SK-N-SH (cell line): ENCODE data around the gene KRTAP5-3. TPM values are rescaled to one million over a fixed set of nuclear protein-coding genes. Genes with fewer than 3 reads are reported as not detected.

Experiments
- CTCF ChIA-PET: fragments of 300-600, 350-600 bp; formaldehyde crosslinking; extraction: SDS; loops from one replicate; lab custom pipeline; 2021; lab: Yijun Ruan, JAX
- POLR2A ChIA-PET: fragments of 350-600 bp; sonication (Branson Sonifier 250); formaldehyde crosslinking; extraction: SDS; loops from one replicate; lab custom pipeline; 2020; ENCODE audit warnings: antibody characterized with exemption, inconsistent platforms; lab: Yijun Ruan, JAX
- DNase-seq: peaks from one replicate; pipeline ENCODE4 v3.0.0; 2012
- H2AFZ ChIP-seq: fragments of 200-600 bp; sonication (generic); 2 replicates; pipeline ENCODE4 v1.8.1; 2016; ENCODE audit warnings: antibody characterized with exemption, mild to moderate bottlenecking, low read depth
- H3F3A ChIP-seq: fragments of 200-600 bp; sonication (generic); replicated peaks from 2 replicates; pipeline ENCODE3; 2016; ENCODE audit warnings: antibody characterized with exemption, mild to moderate bottlenecking; ENCODE audit not compliant: insufficient read depth
- H3K27ac ChIP-seq, 2 experiments: fragments of 200-500 bp in 1 of 2; fragments of 200-600 bp in 1 of 2; sonication (Bioruptor generic) in 1 of 2; sonication (generic), shearing (Covaris generic) in 1 of 2; 2 replicates each; pipeline versions ENCODE4 v1.5.1 to v1.6.1; 2014 to 2016; ENCODE audit warnings: low read depth in 2 of 2, inconsistent platforms in 1 of 2, low read length in 1 of 2, mild to moderate bottlenecking in 1 of 2, mixed read lengths in 1 of 2
- H3K27me3 ChIP-seq: fragments of 200-600 bp; sonication (generic), shearing (Covaris generic); 2 replicates; pipeline ENCODE4 v1.6.1; 2016; ENCODE audit warnings: mixed run types; ENCODE audit not compliant: insufficient read depth
- H3K36me3 ChIP-seq, 2 experiments: fragments of 200-500 bp in 1 of 2; fragments of 200-600 bp in 1 of 2; sonication (Bioruptor generic) in 1 of 2; sonication (generic) in 1 of 2; replicated peaks in 1 of 2; 2 replicates each; pipeline versions ENCODE3 to v1.5.1; 2014 to 2016; ENCODE audit warnings: low read length in 1 of 2, mild to moderate bottlenecking in 1 of 2; ENCODE audit not compliant: insufficient read depth in 2 of 2, control insufficient read depth in 1 of 2
- H3K4me1 ChIP-seq, 2 experiments: fragments of 200-500 bp in 1 of 2; fragments of 200-600 bp in 1 of 2; sonication (Bioruptor generic) in 1 of 2; sonication (generic), shearing (Covaris generic) in 1 of 2; 2 replicates each; pipeline versions ENCODE4 v1.5.1 to v1.6.1; 2014 to 2016; ENCODE audit warnings: low read depth in 1 of 2, low read length in 1 of 2, mixed run types in 1 of 2; ENCODE audit not compliant: insufficient read depth in 2 of 2, control insufficient read depth in 1 of 2
- H3K4me2 ChIP-seq: fragments of 200-600 bp; sonication (generic), shearing (Covaris generic); 2 replicates; pipeline ENCODE4 v1.6.1; 2017; ENCODE audit warnings: mixed run types
- H3K4me3 ChIP-seq, 2 experiments: fragments of 200-500 bp in 1 of 2; fragments of 200-600 bp in 1 of 2; sonication (Bioruptor generic) in 1 of 2; sonication (generic), shearing (Covaris generic) in 1 of 2; 2 replicates each; pipeline versions ENCODE4 v1.5.1 to v1.8.1; 2014 to 2016; ENCODE audit warnings: low read depth in 2 of 2, inconsistent platforms in 1 of 2, low read length in 1 of 2, mild to moderate bottlenecking in 1 of 2, mixed read lengths in 1 of 2, moderate library complexity in 1 of 2
- H3K79me2 ChIP-seq: fragments of 200-600 bp; sonication (generic); 2 replicates; pipeline ENCODE4 v1.8.1; 2017; ENCODE audit warnings: mild to moderate bottlenecking; ENCODE audit not compliant: insufficient read depth
- H3K9ac ChIP-seq: fragments of 200-600 bp; sonication (generic); 2 replicates; pipeline ENCODE4 v1.6.1; 2017; ENCODE audit warnings: mixed run types
- H3K9me2 ChIP-seq: fragments of 200-600 bp; sonication (generic); 2 replicates; pipeline ENCODE4 v1.6.1; 2017; ENCODE audit warnings: mixed run types
- H3K9me3 ChIP-seq: fragments of 200-600 bp; sonication (generic); 2 replicates; pipeline ENCODE4 v1.6.1; 2017; ENCODE audit warnings: mixed run types, mild to moderate bottlenecking, moderate library complexity
- H4K20me1 ChIP-seq: fragments of 200-600 bp; sonication (generic); 2 replicates; pipeline ENCODE4 v1.6.1; 2017; ENCODE audit warnings: mild to moderate bottlenecking, mixed run types; ENCODE audit not compliant: insufficient read depth
- ELF1 ChIP-seq: IDR thresholded peaks from 2 replicates; pipeline ENCODE4 v1.4.0; 2012
- EP300 ChIP-seq, 2 experiments: IDR thresholded peaks; 2 replicates each; pipeline versions ENCODE4 v1.4.0 to v1.6.1; 2012; ENCODE audit warnings: borderline replicate concordance in 1 of 2, low read depth in 1 of 2, low read length in 1 of 2
- EZH2phosphoT487 ChIP-seq: fragments of 200-600 bp; sonication (generic); IDR thresholded peaks from 2 replicates; pipeline ENCODE4 v1.6.1; 2017; ENCODE audit warnings: low read depth, mixed run types, mild to moderate bottlenecking, antibody characterized with exemption, moderate library complexity, borderline replicate concordance
- FOSL2 ChIP-seq: IDR thresholded peaks from 2 replicates; pipeline ENCODE4 v1.4.0; 2012; ENCODE audit warnings: low read depth, mild to moderate bottlenecking, moderate library complexity, borderline replicate concordance
- MEF2A ChIP-seq: IDR thresholded peaks from 2 replicates; pipeline ENCODE4 v1.4.0; 2012; ENCODE audit warnings: low read depth, borderline replicate concordance
- MXI1 ChIP-seq: IDR thresholded peaks from 2 replicates; pipeline ENCODE4 v1.6.1; 2012; ENCODE audit warnings: mild to moderate bottlenecking, low read depth, low read length, improper control_type of control experiment
- NFIC ChIP-seq: IDR thresholded peaks from 2 replicates; pipeline ENCODE4 v1.4.0; 2012; ENCODE audit warnings: borderline replicate concordance
- POLR2AphosphoS5 ChIP-seq: IDR thresholded peaks from 2 replicates; pipeline ENCODE4 v1.6.1; 2012; ENCODE audit warnings: low read depth, low read length
- RXRA ChIP-seq: IDR thresholded peaks from 2 replicates; pipeline ENCODE4 v1.4.0; 2012; ENCODE audit warnings: low read depth, mild to moderate bottlenecking, borderline replicate concordance
- TAF1 ChIP-seq: IDR thresholded peaks from 2 replicates; pipeline ENCODE4 v1.6.1; 2012; ENCODE audit warnings: low read depth, mild to moderate bottlenecking, low read length, moderate library complexity, borderline replicate concordance
- TCF12 ChIP-seq: IDR thresholded peaks from 2 replicates; pipeline ENCODE4 v1.4.0; 2012
- TEAD4 ChIP-seq: IDR thresholded peaks from 2 replicates; pipeline ENCODE4 v1.4.0; 2012; ENCODE audit warnings: mild to moderate bottlenecking, borderline replicate concordance; ENCODE audit not compliant: insufficient read depth
- WGBS: methylation state at CpG from one replicate; pipeline ENCODE4 v1.1.6; 2017; ENCODE audit warnings: low lambda C conversion rate; 5-methylcytosine and 5-hydroxymethylcytosine counted together
- polyA plus RNA-seq, 3 experiments: library from polyadenylated mRNA; depleted of rRNA; stranded (reverse); fragments of >200 nt; gene quantifications; 2 replicates each; pipeline ENCODE4 v1.2.3, GENCODE V29; 2012
- TF ChIP-seq, protein P1 (sequence below): fragments of 200-600 bp; sonication (generic); IDR thresholded peaks from 2 replicates; pipeline ENCODE4 v1.6.1; 2017; ENCODE audit warnings: antibody characterized with exemption, mild to moderate bottlenecking, moderate library complexity
- TF ChIP-seq, protein P2 (sequence below): IDR thresholded peaks from 2 replicates; pipeline ENCODE4; 2012
- TF ChIP-seq, protein P3 (sequence below): IDR thresholded peaks from 2 replicates; pipeline ENCODE4 v1.6.1; 2012; ENCODE audit warnings: mild to moderate bottlenecking, low read depth, low read length, moderate library complexity
- TF ChIP-seq, protein P4 (sequence below): IDR thresholded peaks from 2 replicates; pipeline ENCODE4 v1.4.0; 2012; ENCODE audit warnings: low read depth, borderline replicate concordance
- TF ChIP-seq, protein P5 (sequence below): fragments of 150-350 bp; IDR thresholded peaks from 2 replicates; pipeline ENCODE4 v1.6.1; 2017; ENCODE audit warnings: antibody characterized with exemption, low read length, low read depth, borderline replicate concordance

The KRTAP5-3 gene
- polyA plus RNA-seq, 1 of the 3 experiments (the other 2 are of a cell fraction) = not detected

DNA sequence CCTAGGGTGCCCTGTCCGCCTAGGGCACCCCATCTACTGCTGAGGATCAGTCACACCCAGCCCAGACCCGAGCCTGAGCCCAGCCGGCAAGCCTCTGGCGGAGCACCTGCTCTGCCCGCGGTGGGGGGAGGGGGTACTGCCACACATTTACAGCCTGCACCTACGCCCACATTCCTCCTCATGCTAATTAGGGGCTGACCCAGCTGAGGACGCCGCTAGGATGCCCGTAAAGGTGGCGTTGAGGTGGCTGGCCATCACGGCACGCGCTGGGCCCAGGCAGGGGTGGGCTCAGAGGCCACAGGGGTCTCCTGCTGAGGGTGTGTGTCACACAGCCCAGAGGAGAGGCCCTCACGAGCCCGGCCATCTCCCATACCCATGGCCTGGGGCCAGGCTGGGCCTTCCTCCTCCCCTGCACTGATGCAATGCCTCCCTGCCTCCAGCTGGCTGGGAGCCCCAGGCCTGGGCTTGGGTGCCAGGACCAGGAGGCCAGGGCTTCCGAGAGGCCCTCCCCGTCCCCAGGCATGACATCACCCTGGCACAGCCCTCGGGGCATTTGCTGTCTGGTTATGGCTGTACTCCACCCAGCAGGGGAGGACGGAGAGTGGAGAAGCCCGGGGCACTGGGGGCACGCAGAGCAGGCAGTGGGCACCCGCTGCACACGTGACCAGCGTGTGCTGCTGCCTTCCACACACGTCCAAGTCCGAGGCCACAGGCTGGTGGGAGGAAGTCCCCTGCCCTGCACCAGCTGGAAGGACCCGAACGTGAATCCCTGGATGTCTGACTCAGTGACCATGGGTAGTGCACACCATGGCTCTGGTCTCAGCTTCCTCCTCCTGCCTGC is 48.9 kb downstream of the KRTAP5-3 start:
- Histone ChIP-seq H4K20me1 (no peaks in the 10 kb centered on the region), H3K9ac (peak overlapping the region; percentile 45; the same call in 1 of the 2 replicates), H3K4me2 (peak overlapping the region; percentile 67), H3K27me3 (no peaks in the 10 kb centered on the region), H3K9me3 (no peaks in the 10 kb centered on the region), H3K36me3 (no peaks in the 10 kb centered on the region), H3K4me1 (peaks cover 3 to 12% of the 10 kb centered on the region in 2 experiments; a peak in 2 of 4 replicates), H2AFZ (no peak overlapping the region), H3K9me2 (no peaks in the 10 kb centered on the region), H3K4me3 (no peak overlapping the region), H3F3A (no peaks in the 10 kb centered on the region), H3K27ac (peak overlapping the region in 1 of 2 experiments; percentile 71; a peak in 2 of 4 replicates), H3K79me2 (no peaks in the 10 kb centered on the region)
- WGBS = 50% methylated on average over 2 of the region's 29 CpGs
- ChIA-PET POLR2A (interaction anchor here (1.3 kb wide), 1 partner anchor 9 kb away, joined by 3 read pairs; no protein-coding TSS in a partner anchor), CTCF (interaction anchor here (0.6 to 5.3 kb wide), 3 partner anchors 13 to 38 kb away, joined by 3 to 52 read pairs (median 23); partner anchors contain the start of gene KRTAP5-2)
- TF ChIP-seq TCF12 = peak; percentile 52
- TF ChIP-seq, protein P1, sequence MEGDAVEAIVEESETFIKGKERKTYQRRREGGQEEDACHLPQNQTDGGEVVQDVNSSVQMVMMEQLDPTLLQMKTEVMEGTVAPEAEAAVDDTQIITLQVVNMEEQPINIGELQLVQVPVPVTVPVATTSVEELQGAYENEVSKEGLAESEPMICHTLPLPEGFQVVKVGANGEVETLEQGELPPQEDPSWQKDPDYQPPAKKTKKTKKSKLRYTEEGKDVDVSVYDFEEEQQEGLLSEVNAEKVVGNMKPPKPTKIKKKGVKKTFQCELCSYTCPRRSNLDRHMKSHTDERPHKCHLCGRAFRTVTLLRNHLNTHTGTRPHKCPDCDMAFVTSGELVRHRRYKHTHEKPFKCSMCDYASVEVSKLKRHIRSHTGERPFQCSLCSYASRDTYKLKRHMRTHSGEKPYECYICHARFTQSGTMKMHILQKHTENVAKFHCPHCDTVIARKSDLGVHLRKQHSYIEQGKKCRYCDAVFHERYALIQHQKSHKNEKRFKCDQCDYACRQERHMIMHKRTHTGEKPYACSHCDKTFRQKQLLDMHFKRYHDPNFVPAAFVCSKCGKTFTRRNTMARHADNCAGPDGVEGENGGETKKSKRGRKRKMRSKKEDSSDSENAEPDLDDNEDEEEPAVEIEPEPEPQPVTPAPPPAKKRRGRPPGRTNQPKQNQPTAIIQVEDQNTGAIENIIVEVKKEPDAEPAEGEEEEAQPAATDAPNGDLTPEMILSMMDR = no peak
- TF ChIP-seq ELF1 = no peak
- TF ChIP-seq, protein P2, sequence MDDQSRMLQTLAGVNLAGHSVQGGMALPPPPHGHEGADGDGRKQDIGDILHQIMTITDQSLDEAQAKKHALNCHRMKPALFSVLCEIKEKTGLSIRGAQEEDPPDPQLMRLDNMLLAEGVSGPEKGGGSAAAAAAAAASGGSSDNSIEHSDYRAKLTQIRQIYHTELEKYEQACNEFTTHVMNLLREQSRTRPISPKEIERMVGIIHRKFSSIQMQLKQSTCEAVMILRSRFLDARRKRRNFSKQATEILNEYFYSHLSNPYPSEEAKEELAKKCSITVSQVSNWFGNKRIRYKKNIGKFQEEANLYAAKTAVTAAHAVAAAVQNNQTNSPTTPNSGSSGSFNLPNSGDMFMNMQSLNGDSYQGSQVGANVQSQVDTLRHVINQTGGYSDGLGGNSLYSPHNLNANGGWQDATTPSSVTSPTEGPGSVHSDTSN = no peak
- TF ChIP-seq EZH2phosphoT487 = no peak
- no peak for TF ChIP-seq MEF2A
- TF ChIP-seq, protein P3, sequence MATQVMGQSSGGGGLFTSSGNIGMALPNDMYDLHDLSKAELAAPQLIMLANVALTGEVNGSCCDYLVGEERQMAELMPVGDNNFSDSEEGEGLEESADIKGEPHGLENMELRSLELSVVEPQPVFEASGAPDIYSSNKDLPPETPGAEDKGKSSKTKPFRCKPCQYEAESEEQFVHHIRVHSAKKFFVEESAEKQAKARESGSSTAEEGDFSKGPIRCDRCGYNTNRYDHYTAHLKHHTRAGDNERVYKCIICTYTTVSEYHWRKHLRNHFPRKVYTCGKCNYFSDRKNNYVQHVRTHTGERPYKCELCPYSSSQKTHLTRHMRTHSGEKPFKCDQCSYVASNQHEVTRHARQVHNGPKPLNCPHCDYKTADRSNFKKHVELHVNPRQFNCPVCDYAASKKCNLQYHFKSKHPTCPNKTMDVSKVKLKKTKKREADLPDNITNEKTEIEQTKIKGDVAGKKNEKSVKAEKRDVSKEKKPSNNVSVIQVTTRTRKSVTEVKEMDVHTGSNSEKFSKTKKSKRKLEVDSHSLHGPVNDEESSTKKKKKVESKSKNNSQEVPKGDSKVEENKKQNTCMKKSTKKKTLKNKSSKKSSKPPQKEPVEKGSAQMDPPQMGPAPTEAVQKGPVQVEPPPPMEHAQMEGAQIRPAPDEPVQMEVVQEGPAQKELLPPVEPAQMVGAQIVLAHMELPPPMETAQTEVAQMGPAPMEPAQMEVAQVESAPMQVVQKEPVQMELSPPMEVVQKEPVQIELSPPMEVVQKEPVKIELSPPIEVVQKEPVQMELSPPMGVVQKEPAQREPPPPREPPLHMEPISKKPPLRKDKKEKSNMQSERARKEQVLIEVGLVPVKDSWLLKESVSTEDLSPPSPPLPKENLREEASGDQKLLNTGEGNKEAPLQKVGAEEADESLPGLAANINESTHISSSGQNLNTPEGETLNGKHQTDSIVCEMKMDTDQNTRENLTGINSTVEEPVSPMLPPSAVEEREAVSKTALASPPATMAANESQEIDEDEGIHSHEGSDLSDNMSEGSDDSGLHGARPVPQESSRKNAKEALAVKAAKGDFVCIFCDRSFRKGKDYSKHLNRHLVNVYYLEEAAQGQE = no peak
- TF ChIP-seq, protein P4, sequence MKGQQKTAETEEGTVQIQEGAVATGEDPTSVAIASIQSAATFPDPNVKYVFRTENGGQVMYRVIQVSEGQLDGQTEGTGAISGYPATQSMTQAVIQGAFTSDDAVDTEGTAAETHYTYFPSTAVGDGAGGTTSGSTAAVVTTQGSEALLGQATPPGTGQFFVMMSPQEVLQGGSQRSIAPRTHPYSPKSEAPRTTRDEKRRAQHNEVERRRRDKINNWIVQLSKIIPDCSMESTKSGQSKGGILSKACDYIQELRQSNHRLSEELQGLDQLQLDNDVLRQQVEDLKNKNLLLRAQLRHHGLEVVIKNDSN = no peak
- no peak for TF ChIP-seq EP300 (IDR thresholded peaks at IDR 0.05; ENCODE audit: borderline replicate concordance in 1 of 2, low read depth in 1 of 2, low read length in 1 of 2)
- TF ChIP-seq POLR2AphosphoS5 = no peak
- TF ChIP-seq RXRA = no peak
- no peak for TF ChIP-seq TAF1
- peak; percentile 86 for TF ChIP-seq NFIC
- no peak for TF ChIP-seq MXI1
- no peak for TF ChIP-seq FOSL2
- no peak for TF ChIP-seq TEAD4
- TF ChIP-seq, protein P5, sequence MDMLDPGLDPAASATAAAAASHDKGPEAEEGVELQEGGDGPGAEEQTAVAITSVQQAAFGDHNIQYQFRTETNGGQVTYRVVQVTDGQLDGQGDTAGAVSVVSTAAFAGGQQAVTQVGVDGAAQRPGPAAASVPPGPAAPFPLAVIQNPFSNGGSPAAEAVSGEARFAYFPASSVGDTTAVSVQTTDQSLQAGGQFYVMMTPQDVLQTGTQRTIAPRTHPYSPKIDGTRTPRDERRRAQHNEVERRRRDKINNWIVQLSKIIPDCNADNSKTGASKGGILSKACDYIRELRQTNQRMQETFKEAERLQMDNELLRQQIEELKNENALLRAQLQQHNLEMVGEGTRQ = no peak
- peak; percentile 52 for DNase-seq
